ENCODE results near the gene ZNF516. TPM values are rescaled to one million over a fixed set of nuclear protein-coding genes. Genes with fewer than 3 reads are reported as not detected.

Gene ZNF516
- total RNA-seq, 2 experiments from 2014 or later: 1.2 to 1.6 TPM

DNA sequence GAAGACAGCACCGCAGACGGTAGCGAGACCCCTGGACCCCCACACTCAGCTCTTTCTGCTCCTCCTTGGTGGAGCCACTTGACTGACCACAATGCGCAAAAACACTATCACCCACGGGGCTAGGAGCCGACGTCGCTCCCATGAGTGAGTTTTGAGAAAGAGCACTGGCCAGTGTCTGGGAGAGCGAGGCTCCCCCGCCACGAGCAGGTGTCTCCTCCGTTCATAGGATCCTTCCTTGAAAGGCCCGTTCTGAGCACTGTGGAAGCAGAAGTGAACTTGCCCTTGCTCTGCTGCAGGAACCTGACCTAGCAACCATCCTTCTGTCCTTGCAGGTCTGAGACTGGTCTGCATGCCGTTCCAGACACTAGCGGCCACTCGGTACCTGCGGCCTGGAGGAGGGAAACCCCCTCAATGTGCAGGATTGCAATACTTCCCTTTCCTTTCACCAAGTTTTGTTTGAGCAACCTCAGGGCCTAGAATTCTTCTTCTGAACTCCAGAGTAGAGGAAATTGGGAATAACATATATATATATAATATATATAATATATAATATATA, 12.9 kb upstream of the ZNF516 start:
- ChIA-PET POLR2A (no interaction called here), CTCF (no interaction called here)

DNA sequence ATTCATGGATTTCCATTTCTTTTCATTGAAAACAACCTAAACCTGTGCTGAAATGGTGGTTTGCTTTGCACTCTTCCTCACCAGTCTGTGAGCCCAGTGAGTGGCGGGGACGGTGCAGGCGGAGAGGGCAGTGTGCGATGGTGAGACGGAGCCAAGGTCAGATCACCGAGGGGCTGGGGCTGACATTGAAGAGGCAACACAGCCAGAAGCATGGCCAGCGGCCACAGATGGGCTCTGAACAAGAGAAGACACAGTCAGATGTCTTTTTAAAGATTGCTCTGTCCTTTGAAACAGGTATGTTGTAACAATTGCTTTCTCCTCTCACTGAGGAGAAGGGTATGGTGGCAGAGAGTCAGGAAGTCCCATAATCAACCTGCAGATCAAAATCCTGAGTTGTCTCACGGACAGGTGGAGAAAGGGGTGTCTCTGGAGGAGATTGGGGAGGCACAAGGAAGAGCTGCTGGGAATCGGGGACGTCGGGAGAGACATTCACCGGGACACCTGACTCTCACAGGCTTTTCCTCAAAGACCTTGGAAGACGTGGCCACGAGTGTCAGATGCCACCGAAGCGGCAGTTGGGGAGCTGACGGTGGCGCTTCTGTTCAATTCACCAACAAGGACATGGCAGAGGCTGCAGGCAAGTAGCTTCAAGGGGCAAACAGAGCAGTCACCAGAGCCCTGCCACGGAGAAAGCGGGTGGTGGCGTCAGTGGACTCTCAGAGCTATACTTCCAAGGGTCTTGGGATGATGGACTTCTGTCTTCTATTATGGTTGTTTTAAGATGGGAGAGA, 12.1 kb upstream of the ZNF516 start:
- ChIA-PET POLR2A (no interaction called here), CTCF (no interaction called here)

DNA sequence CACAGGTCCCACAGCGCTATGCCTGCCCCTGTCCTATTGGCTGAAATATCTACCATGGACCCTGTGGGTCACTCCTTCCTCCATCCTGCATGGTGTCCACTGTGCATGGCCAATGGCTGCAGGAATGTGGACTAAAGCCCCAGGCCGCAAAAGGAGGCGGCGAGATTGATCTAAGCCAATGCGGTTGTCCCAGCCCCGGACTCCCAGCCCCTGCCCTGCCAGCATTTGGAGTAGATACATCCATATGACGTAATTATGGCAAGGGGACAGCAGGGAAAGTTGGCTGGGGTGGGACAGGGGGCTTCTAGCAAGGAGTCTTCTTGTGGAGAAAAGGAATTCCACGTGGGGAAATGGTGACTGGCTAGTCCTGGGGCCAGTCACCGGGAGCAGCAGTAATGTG, 11.4 kb upstream of the ZNF516 start:
- POLR2A ChIA-PET: no interaction called here
- CTCF ChIA-PET: no interaction called here

DNA sequence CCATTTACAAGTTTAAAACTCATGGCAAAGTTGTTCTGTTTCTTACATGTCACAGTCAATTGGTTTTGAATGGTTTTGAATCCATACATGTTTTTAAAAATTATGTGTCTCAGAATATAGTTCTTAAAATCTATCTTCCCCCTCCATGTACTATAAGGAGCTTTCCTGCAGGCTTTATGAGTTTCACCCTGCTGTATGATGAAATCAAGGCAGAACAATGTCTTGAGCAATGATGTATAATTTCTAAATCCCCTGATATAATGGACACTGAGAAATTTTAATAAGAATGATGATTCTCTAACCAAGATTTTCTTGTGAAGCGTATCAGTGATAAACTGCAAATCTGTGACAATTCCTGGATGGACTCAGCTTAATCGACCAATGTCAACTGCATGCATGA, 10.6 kb upstream of the ZNF516 start:
- ChIA-PET POLR2A (no interaction called here), CTCF (no interaction called here)

DNA sequence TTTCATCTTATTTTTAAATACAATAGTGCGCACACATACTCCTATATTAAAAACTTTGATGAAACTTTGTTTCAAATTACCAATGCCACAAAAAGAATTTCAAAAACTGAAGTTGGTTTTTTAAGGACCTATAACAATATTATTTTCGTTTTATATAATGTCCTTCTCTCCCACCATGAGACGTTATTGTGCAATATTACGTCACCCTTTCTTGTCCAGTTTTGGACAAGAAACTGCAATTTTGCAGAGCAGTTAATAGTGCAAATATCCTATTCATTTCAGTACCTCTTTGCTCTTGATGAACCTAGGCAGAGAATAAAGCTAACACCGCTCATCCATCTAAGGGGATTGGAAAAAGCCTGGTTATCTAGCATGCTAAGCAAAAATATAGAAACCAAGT, 9.7 kb upstream of the ZNF516 start:
- ChIA-PET CTCF (no interaction called here), POLR2A (no interaction called here)

DNA sequence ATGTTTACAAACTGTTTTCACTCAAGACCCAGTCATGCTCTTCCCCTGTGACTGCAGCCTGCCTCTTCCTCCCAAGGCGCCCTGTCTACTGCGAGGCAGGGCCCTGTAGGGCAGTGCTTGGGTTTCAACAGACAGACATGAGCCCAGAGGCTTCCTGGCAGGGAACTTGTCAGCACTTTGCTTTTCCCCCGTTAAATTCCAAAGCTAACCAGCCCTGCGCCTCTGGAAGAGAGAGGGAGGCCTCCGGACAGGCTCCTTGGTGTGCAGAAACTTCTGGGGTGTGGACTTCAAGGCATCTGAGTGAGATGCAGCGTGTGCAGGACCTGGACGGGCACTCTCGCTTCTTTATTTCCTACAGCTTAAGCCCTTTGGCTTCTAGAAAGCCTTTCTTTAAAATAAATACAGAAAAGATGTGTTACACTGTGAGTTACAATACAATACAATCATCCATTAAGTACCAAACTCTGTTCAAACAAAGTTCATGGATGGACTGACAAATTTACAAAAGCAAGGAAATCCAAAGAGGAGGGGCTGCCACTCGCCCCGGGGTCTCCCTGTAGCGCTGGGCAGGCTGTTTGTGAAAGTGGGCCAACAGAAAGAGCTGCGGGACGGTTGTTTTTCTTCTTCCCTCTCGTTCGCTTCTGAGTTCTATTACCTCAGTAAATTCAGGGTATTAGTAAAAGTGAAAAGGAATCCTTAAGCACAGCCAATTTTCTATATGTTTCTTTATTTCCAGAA, 8.8 kb upstream of the ZNF516 start:
- CTCF ChIA-PET: no interaction called here
- POLR2A ChIA-PET: no interaction called here

DNA sequence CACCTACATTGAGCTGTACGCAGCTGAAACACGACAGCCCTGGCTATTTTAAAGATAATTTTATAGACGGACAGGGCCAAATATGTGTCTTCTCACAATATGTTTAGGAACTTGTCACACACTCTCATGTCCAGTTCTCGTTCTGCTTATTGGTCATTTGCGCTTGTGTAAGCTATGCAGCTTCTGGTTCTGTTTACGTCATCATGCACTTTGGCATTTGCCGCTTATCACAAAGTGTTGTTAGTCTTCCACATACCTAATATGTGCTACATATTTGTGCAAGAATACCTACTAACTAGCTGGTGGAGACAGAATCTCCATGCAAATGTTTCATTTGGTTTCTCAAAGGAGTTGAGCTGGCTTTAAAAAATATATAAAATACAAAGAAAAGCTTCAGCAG, 7.5 kb upstream of the ZNF516 start:
- ChIA-PET POLR2A (no interaction called here), CTCF (interaction anchor here (0.5 kb wide), 1 partner anchor 75 kb away, joined by 3 read pairs; no protein-coding TSS in a partner anchor)

DNA sequence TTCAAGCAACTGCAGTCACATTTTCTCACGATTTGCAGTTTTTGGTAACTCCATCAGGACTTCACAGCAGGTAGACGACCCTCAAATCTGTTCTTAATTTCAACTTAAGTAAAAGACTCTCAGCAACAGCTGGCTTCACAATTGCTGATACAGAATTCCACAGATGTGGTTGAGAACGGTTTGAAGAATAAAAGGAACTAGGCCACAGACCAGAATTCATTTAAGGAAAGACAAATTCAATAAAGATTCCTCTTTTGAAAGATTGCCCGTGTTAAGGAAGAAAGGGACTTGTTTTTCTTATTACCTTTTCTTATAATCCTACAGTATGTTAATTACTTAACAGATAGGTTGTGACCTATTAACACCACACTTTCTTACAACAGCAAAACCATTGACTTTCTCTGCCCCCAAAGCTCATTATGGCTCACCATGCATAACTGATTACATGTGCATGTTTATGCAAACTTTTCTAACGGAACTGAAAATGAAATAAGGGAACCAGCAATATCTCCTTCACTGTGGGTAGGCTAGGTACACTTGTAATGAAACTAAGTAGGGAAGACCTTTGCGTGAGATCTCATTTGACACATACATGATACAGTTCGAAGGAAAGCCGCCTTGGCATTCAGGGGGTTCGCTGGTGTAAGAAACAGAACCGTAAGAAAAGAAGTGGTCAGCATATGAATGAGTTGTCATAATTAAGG, 4.7 kb upstream of the ZNF516 start:
- ChIA-PET POLR2A (no interaction called here), CTCF (no interaction called here)

DNA sequence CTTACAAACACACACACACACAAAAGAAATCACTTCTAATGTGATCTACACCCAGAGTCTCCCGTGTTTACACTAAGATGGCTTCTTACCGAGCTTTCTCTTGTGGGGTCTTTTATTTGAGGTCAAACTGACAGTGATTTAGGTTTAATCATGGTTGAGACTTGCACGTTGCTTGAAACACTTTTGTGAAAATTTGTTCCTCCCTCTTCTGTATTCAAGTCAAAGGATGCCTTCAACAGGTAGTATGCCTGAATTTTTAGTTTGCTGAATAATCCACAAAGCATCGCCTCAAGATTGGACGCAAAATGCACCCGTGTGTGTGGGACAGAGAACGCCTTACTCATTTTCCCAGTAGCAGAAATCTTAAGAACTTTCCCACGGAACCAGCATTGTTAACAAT, 4.0 kb upstream of the ZNF516 start:
- ChIA-PET POLR2A (no interaction called here), CTCF (no interaction called here)

DNA sequence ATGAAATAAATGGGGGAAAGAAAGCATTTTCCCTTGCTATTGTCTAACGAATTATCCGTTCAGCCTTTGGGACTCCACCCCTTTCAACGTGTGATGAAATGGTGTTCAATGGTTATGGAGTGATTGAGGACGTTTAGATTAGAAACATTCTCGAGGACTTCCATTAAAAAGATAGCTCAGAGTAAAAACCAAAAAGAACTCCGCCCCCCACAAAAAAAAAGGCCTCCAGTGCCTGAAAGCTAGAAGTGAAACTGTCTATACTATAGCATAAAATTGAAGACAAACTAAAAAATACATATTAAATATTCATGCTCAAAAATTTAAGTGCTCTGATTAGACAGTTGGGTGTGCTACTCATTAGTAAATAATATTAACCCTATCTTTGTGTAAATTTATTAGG, 3.0 kb upstream of the ZNF516 start:
- CTCF ChIA-PET: no interaction called here
- POLR2A ChIA-PET: no interaction called here

DNA sequence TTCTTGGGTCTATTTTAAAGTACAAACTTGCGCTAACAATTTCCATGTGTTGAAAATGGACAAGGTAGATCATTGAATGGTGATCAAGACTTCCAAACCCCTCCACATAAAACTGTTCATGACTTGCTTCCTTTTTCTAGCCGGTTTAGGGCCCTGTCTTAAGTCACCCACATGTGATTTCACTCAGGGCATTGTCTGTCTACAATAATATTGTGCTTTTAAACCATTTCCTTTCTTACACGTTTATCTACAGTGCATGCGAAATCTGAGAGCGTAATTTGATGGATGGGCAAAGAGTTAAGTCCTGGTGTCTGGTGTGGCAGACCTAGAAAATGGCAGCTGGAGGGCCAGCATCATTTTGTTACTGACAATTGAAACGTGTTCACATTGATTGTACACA, 2.0 kb upstream of the ZNF516 start:
- POLR2A ChIA-PET: no interaction called here
- CTCF ChIA-PET: no interaction called here

DNA sequence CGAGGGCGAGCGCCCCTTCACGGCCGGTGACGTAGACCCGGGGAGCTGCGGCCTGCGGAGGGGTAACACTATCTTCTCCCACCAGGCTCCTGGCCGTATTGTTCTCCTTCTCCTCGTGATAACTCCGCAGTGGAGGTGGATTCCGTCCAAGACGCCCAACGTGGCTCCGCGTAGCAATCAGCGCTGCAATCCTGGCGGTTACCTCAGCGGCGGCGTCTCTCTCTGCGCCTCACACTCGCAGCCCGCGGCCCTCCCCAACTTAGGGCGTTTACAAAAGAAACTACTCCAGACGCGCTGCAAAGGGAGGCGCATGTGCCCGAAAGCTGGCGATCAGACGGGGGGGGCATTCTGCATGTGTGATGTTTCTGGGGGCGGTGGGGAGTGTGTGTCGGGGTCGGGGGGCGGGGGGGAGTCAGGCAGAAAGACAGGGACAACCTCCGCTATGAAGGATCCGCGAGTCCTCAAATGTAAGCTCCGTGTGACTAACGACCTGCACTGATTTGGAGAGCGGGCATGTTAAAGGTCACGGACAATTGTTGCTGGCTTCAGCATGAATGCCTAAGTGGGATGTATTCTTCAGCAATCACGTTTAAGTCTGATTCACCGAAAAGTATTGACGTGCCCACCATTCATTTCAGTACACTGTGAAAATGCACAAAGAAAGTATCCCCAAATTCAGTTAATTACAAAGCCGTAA, 1.3 kb upstream of the ZNF516 start:
- CTCF ChIA-PET: no interaction called here
- POLR2A ChIA-PET: no interaction called here

DNA sequence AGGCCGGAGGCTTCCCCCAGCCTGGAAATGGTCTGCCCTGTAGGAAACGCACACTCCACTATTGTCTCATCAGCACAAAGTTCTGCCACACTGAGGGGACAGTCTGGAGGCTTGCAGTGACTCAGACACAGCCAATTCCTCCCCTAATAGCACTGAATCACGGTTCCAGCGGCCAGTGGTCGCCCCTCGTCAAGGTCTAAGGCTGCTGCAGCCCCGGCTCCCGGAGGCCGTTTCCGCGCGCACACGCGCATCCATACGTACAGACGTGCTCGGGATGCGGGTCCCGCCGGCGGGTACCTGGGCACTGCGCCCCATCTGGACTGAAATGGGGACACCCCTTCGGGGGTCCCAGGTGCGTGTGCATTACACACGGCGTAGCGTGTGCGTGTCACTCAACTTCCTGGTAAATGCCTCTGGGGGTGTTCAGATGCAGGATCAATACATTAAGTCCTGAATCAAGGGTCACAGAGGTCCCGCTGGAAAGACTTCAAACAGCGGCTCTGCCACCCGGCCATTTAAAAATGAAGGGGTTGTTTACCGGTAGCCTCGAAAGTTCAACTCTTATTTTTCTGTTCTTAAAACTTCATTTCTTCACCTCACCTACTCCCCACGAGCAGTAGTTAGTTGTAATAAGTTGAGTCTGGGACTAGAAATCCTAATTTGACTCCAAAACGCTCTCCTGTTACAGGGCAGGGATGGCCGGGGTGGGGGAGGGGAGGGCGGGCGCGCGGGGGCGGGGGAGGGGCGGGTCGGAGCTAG, 572 bp upstream of the ZNF516 start:
- ChIA-PET CTCF (no interaction called here), POLR2A (no interaction called here)

DNA sequence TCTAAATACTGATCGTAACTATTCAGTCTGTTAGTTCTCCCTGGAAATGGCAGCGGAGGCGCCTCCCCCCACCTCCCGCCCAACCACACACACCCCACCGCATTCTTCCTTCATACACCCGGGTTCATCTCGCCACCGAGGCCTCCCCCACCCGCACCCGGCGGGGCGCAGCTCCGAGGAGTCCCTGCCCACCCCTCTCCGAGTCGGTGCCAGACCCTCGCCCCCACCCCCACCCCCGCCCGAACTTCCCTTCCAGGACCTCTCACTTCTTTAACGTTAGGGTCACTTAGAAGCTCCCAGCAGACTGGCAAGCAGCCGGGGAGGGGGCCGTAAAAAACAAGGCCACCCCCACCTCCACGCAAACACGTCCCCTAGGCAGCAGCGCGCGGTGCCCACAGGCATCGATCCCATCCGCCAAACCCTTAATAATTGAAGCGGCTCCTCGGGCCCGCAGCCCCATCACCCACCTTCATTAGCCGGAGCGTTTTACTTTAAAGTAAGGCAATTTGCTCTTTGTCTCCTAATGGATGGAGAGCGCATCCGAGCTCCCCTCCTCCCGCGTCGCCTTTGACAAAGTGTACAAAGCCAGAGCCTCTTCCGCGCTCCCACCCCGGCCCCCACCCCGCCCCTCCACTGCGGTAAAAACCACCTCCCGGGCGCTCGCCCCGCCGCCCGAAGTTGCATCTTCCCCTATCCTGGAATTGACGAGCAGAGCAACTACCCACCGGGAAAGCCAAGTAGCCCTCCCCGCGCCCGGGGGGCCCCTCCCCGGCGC, 624 bp downstream of the ZNF516 start:
- ChIA-PET CTCF (no interaction called here), POLR2A (no interaction called here)

DNA sequence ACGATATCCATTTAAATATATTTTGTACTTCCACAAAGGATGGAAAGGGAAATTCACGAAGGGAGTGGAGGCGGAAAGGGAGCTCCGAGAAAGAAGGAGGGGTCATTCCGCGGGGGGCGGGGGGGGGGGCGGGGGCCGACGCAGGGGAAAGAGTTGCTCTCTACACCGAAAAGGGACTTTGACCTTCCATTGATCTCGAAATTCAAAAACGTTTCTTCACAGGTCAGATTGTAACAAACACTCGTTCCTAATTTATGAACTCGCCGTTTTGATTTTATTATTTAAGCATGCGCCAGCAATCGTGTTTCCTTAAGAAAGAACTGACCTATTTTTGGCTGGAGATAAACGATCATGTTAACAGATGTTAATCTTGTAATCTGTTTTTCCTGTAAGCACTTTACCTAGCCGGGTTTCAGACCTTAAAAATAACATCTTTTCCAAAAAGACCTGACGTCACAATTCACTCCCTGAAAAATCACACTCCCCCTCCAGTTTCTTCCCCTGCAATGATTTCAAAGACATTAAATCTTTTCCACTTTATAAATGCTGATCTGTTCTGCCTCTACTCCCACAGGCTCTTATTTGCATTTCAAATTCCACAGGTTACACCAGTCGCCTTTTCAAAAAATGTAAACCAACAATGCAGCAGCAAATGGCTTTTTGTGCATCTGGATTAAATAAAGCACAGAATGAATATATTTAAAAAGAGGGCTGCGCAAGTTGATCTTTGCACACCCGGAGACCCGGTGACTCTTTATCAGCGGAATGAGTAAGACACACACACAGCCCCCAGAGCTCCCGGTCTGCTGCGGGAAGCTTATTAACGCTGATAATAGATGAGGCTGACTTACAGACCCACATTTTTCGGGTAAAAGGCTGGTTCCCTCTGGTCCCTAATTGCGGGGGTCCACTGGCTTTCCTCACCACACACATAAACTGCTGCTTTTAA, 1.6 kb downstream of the ZNF516 start:
- POLR2A ChIA-PET: interaction anchor here (1.0 kb wide), 1 partner anchor 42 kb away, joined by 3 read pairs; no protein-coding TSS in a partner anchor
- CTCF ChIA-PET: no interaction called here

DNA sequence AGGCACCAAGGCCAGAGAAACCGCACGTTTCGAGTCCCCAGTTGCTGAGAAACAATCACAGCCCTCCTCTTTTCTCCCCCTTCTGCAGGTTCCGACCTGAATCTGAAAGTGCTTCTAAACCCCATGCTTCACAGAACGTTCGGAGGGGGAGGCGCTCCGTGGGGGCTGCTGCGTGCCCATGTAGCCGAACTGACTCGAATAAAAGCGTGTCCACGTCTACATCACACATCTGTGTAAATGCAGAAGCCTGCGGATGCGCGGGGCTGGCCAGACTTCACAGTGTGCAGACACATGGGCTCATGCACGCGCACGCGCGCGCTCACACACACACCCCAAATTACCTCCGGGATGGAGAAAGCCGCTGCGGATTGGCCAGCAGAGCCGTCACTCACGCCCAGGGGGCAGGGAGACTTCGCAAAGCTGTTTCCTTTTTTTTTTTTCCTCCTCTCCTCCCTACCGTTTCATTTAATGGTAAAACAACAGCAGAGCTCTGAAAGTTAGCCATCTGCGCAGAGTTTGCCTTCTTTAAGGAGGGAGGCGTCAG, 2.3 kb downstream of the ZNF516 start:
- ChIA-PET CTCF (no interaction called here), POLR2A (interaction anchor here (1.0 kb wide), 1 partner anchor 41 kb away, joined by 3 read pairs; no protein-coding TSS in a partner anchor)

Data from activated CD8-positive, alpha-beta memory T cell treated with anti-CD3 and anti-CD28 coated beads for 36 hours (primary cell).